RWPE2 (cell line): ENCODE data around the gene IFNAR2.
A peak's percentile ranks its signal among the peaks of the same experiment; 100 is the strongest.

Experiments used
- ATAC-seq: fragments of 200-7000 bp; cut with Tn5 transposase; 3 replicates; pipeline ENCODE4 v1.9.1; 2021; ENCODE audit warnings: low read depth
- DNase-seq: peaks from one replicate; pipeline ENCODE4 v3.0.0-alpha.2; 2020; ENCODE audit warnings: low spot score
- H3K27ac ChIP-seq: fragments of 450-650 bp; 2 replicates; pipeline ENCODE4 v1.5.1; 2017; ENCODE audit warnings: mild to moderate bottlenecking; ENCODE audit not compliant: poor library complexity, severe bottlenecking
- H3K27me3 ChIP-seq: fragments of 250-450 bp; sonication (Bioruptor Pico); 2 replicates; pipeline ENCODE4 v1.5.1; 2021; ENCODE audit warnings: mild to moderate bottlenecking, moderate library complexity; ENCODE audit not compliant: insufficient read depth, poor library complexity, severe bottlenecking
- H3K36me3 ChIP-seq: fragments of 250-450 bp; sonication (Bioruptor Pico); 2 replicates; pipeline ENCODE4 v1.5.1; 2020; ENCODE audit warnings: low read depth, mild to moderate bottlenecking, moderate library complexity
- H3K4me1 ChIP-seq: fragments of 250-450 bp; sonication (Bioruptor Pico); 2 replicates; pipeline ENCODE4 v1.5.1; 2021; ENCODE audit warnings: mild to moderate bottlenecking, moderate library complexity; ENCODE audit not compliant: insufficient read depth, poor library complexity, severe bottlenecking
- H3K4me3 ChIP-seq: fragments of 250-450 bp; sonication (Bioruptor Pico); 2 replicates; pipeline ENCODE4 v1.5.1; 2021; ENCODE audit warnings: mild to moderate bottlenecking, moderate library complexity; ENCODE audit not compliant: severe bottlenecking
- H3K9me3 ChIP-seq: fragments of 250-450 bp; sonication (Bioruptor Pico); 2 replicates; pipeline ENCODE4 v1.5.1; 2021; ENCODE audit warnings: mild to moderate bottlenecking, moderate library complexity; ENCODE audit not compliant: severe bottlenecking
- CTCF ChIP-seq: fragments of 450-650 bp; IDR thresholded peaks from one replicate; pipeline ENCODE4 v1.5.1; 2017; ENCODE audit warnings: mild to moderate bottlenecking, moderate library complexity; ENCODE audit not compliant: poor library complexity, severe bottlenecking

Gene IFNAR2

GRCh38 chr21:33228455-33228854 lies 1.3 kb upstream of the IFNAR2 start:
- ATAC-seq (no peak), DNase-seq (no peak)
- Histone ChIP-seq H3K27me3 (no peaks in the 10 kb centered on the region), H3K27ac (no peak overlapping the region), H3K9me3 (no peaks in the 10 kb centered on the region), H3K36me3 (0 out of 2 replicates have a peak, but pooled peaks cover 6% of the 10 kb centered on the region), H3K4me3 (no peak overlapping the region), H3K4me1 (peaks cover 9% of the 10 kb centered on the region)
- TF ChIP-seq CTCF = no peak

GRCh38 chr21:33229099-33229783 lies 497 bp upstream of the IFNAR2 start:
- Histone ChIP-seq H3K4me1 (peaks cover 9% of the 10 kb centered on the region), H3K27me3 (no peaks in the 10 kb centered on the region), H3K36me3 (0 out of 2 replicates have a peak, but pooled peaks cover 6% of the 10 kb centered on the region), H3K27ac (no peak overlapping the region), H3K4me3 (peak overlapping the region; percentile 97), H3K9me3 (no peaks in the 10 kb centered on the region)
- no peak for ATAC-seq
- DNase-seq = no peak
- no peak for TF ChIP-seq CTCF

- Histone ChIP-seq H3K4me1 (peaks cover 9% of the 10 kb centered on the region), H3K27ac (peak overlapping the region; percentile 28), H3K27me3 (no peaks in the 10 kb centered on the region), H3K36me3 (0 out of 2 replicates have a peak, but pooled peaks cover 6% of the 10 kb centered on the region), H3K9me3 (no peaks in the 10 kb centered on the region), H3K4me3 (peak overlapping the region; percentile 97)
- DNase-seq (peak; percentile 61), ATAC-seq (peak; percentile 54)
- peak; percentile 28 for TF ChIP-seq CTCF
These were observed 997 bp downstream of the IFNAR2 start for GRCh38 chr21:33230545-33231324.

GRCh38 chr21:33231526-33231925 lies 1.8 kb downstream of the IFNAR2 start:
- DNase-seq = no peak

More at GRCh38 chr21:33231526-33231925, 1.8 kb downstream of the IFNAR2 start:
- Histone ChIP-seq H3K36me3 (0 out of 2 replicates have a peak, but pooled peaks cover 6% of the 10 kb centered on the region), H3K27me3 (no peaks in the 10 kb centered on the region), H3K27ac (no peak overlapping the region), H3K4me1 (peaks cover 9% of the 10 kb centered on the region), H3K9me3 (no peaks in the 10 kb centered on the region), H3K4me3 (no peak overlapping the region)
- ATAC-seq = no peak
- TF ChIP-seq CTCF = no peak
